GM06990 (cell line): Measurements from ENCODE around the gene HHIPL1.
A peak's percentile ranks its signal among the peaks of the same experiment; 100 is the strongest.

Source experiments
- DNase-seq: peaks from one replicate; pipeline ENCODE4 v3.0.0-alpha.2; 2011; ENCODE audit not compliant: insufficient read length; ENCODE audit errors: extremely low read depth
- H3K27me3 ChIP-seq: replicated peaks from 2 replicates; pipeline ENCODE4 v1.6.0; 2011; ENCODE audit warnings: low read length; ENCODE audit not compliant: control insufficient read depth, insufficient read depth
- H3K36me3 ChIP-seq: 2 replicates; pipeline ENCODE4 v1.5.1; 2011; ENCODE audit warnings: low read length; ENCODE audit not compliant: control insufficient read depth, insufficient read depth
- H3K4me3 ChIP-seq: replicated peaks from 2 replicates; pipeline ENCODE4 v1.5.1; 2011; ENCODE audit warnings: low read depth, mild to moderate bottlenecking, control low read depth, low read length
- CTCF ChIP-seq: IDR thresholded peaks from 2 replicates; pipeline ENCODE4 v1.5.1; 2011; ENCODE audit warnings: low read length, control low read depth, mild to moderate bottlenecking, inconsistent platforms; ENCODE audit not compliant: insufficient read depth, poor library complexity, severe bottlenecking

HHIPL1 gene

GRCh38 chr14:99627510-99628381, 17.2 kb upstream of the HHIPL1 start:
- Histone ChIP-seq H3K4me3 (no peak overlapping the region), H3K36me3 (no peaks in the 10 kb centered on the region), H3K27me3 (no peaks in the 10 kb centered on the region; the same call in 1 of the 2 replicates)
- no peak for DNase-seq
- TF ChIP-seq CTCF, result no peak

GRCh38 chr14:99628887-99629618, 15.9 kb upstream of the HHIPL1 start:
- DNase-seq, result peak; percentile 41
- Histone ChIP-seq H3K4me3 (no peak overlapping the region), H3K36me3 (no peaks in the 10 kb centered on the region), H3K27me3 (no peaks in the 10 kb centered on the region; the same call in 1 of the 2 replicates)
- TF ChIP-seq CTCF, result peak; percentile 98

GRCh38 chr14:99630202-99630601, 14.7 kb upstream of the HHIPL1 start:
- no peak for DNase-seq
- Histone ChIP-seq H3K4me3 (no peak overlapping the region), H3K27me3 (no peaks in the 10 kb centered on the region; the same call in 1 of the 2 replicates), H3K36me3 (no peaks in the 10 kb centered on the region)
- TF ChIP-seq CTCF, result no peak

- TF ChIP-seq CTCF, result no peak
- DNase-seq, result no peak
- no peaks in the 10 kb centered on the region for H3K36me3 ChIP-seq
- no peaks in the 10 kb centered on the region; the same call in 1 of the 2 replicates for H3K27me3 ChIP-seq
- no peak overlapping the region for H3K4me3 ChIP-seq
Measured at GRCh38 chr14:99632410-99633035, 12.4 kb upstream of the HHIPL1 start.

- no peaks in the 10 kb centered on the region for H3K36me3 ChIP-seq
- DNase-seq, result no peak
- H3K27me3 ChIP-seq, result no peaks in the 10 kb centered on the region; the same call in 1 of the 2 replicates
- no peak for TF ChIP-seq CTCF
- no peak overlapping the region for H3K4me3 ChIP-seq
Measured at GRCh38 chr14:99633141-99633540, 11.8 kb upstream of the HHIPL1 start.
